Chondrocyte (in vitro differentiated cells): ENCODE results near the gene MYRFL. TPM values are rescaled to one million over a fixed set of nuclear protein-coding genes. Genes with fewer than 3 reads are reported as not detected.

Source experiments
- DNase-seq: peaks from one replicate; pipeline ENCODE4 v3.0.0; 2021; ENCODE audit warnings: mixed read lengths, low spot score
- H3K27ac Mint-ChIP-seq: one replicate; pipeline ENCODE4 v1.8.0; 2021; ENCODE audit warnings: mild to moderate bottlenecking, moderate library complexity, mixed read lengths; ENCODE audit not compliant: unreplicated experiment
- H3K27me3 Mint-ChIP-seq: 2 replicates; pipeline ENCODE4 v1.8.0; 2021; ENCODE audit warnings: low read depth, mixed read lengths
- H3K36me3 Mint-ChIP-seq: 2 replicates; pipeline ENCODE4 v1.8.0; 2021; ENCODE audit warnings: low read depth, mixed read lengths
- H3K4me1 Mint-ChIP-seq: 2 replicates; pipeline ENCODE4 v1.8.0; 2021; ENCODE audit warnings: low read depth, mild to moderate bottlenecking, mixed read lengths
- H3K4me3 Mint-ChIP-seq: one replicate; pipeline ENCODE4 v1.8.0; 2021; ENCODE audit warnings: mild to moderate bottlenecking, moderate library complexity, mixed read lengths; ENCODE audit not compliant: unreplicated experiment
- H3K9me3 Mint-ChIP-seq: 2 replicates; pipeline ENCODE4 v1.8.0; 2021; ENCODE audit warnings: low read depth, mixed read lengths
- CTCF ChIP-seq: fragments of 200-600 bp; sonication (generic); IDR thresholded peaks from 2 replicates; pipeline ENCODE4 v1.5.0; 2021; ENCODE audit warnings: antibody characterized with exemption, mild to moderate bottlenecking, moderate library complexity
- total RNA-seq: library from RNA; stranded (reverse); gene quantifications from 3 replicates; pipeline ENCODE4 v1.2.1, GENCODE V29; 2021

Gene MYRFL
- total RNA-seq, 1 donor from 2014 or later = 0.35 TPM

- Mint-ChIP-seq H3K9me3 (peaks cover 4% of the 10 kb centered on the region), H3K27me3 (no peaks in the 10 kb centered on the region), H3K4me1 (peaks cover 22% of the 10 kb centered on the region), H3K36me3 (no peaks in the 10 kb centered on the region), H3K4me3 (no peak overlapping the region), H3K27ac (no peak overlapping the region)
- DNase-seq = no peak
- TF ChIP-seq CTCF = no peak
Observed at GRCh38 chr12:69994724-69995173, 169.7 kb downstream of the MYRFL start.

- Mint-ChIP-seq H3K4me1 (peaks cover 22% of the 10 kb centered on the region), H3K9me3 (peaks cover 4% of the 10 kb centered on the region), H3K27ac (no peak overlapping the region), H3K4me3 (no peak overlapping the region), H3K27me3 (no peaks in the 10 kb centered on the region), H3K36me3 (no peaks in the 10 kb centered on the region)
- no peak for TF ChIP-seq CTCF
- no peak for DNase-seq
Observed at GRCh38 chr12:69996241-69996640, 171.2 kb downstream of the MYRFL start.

- no peak for DNase-seq
- H3K4me3 Mint-ChIP-seq = no peak overlapping the region
- H3K36me3 Mint-ChIP-seq = no peaks in the 10 kb centered on the region
- peaks cover 19% of the 10 kb centered on the region for H3K4me1 Mint-ChIP-seq
- no peaks in the 10 kb centered on the region for H3K27me3 Mint-ChIP-seq
- H3K27ac Mint-ChIP-seq = no peak overlapping the region
- TF ChIP-seq CTCF = no peak
- H3K9me3 Mint-ChIP-seq = peaks cover 4% of the 10 kb centered on the region
Observed at GRCh38 chr12:69996722-69997121, 171.7 kb downstream of the MYRFL start.

- Mint-ChIP-seq H3K27me3 (no peaks in the 10 kb centered on the region), H3K4me1 (peaks cover 18% of the 10 kb centered on the region), H3K27ac (peak overlapping the region; percentile 78), H3K36me3 (no peaks in the 10 kb centered on the region), H3K4me3 (no peak overlapping the region), H3K9me3 (peaks cover 4% of the 10 kb centered on the region)
- no peak for DNase-seq
- no peak for TF ChIP-seq CTCF
Observed at GRCh38 chr12:69998011-69998410, 173.0 kb downstream of the MYRFL start.

GRCh38 chr12:69998922-69999321 lies 173.9 kb downstream of the MYRFL start:
- Mint-ChIP-seq H3K4me3 (no peak overlapping the region), H3K27ac (no peak overlapping the region), H3K9me3 (no peaks in the 10 kb centered on the region), H3K36me3 (no peaks in the 10 kb centered on the region), H3K27me3 (no peaks in the 10 kb centered on the region), H3K4me1 (peaks cover 19% of the 10 kb centered on the region)
- no peak for DNase-seq
- TF ChIP-seq CTCF = no peak
